ENCODE results near the gene ANO6.

GRCh38 chr12:45217846-45218245, 2.0 kb downstream of the ANO6 start:
- TF ChIP-seq CTCF (IDR thresholded peaks at IDR 0.05; ENCODE audit: poor library complexity, severe bottlenecking) = no peak
- no peak for TF ChIP-seq EZH2 (IDR thresholded peaks at IDR 0.05; ENCODE audit: borderline replicate concordance, insufficient read depth, low read length, poor library complexity, severe bottlenecking)
- no peak for TF ChIP-seq POLR2AphosphoS5 (IDR thresholded peaks at IDR 0.05)
- no peak for TF ChIP-seq RAD21 (conservative IDR thresholded peaks at IDR 0.05)
- TF ChIP-seq EP300 (conservative IDR thresholded peaks at IDR 0.05; ENCODE audit: poor library complexity, severe bottlenecking) = no peak
- no peak for TF ChIP-seq TAF1 (IDR thresholded peaks at IDR 0.05; ENCODE audit: low read depth)
